Measurements from ENCODE around the gene SIGLEC9.

DNA sequence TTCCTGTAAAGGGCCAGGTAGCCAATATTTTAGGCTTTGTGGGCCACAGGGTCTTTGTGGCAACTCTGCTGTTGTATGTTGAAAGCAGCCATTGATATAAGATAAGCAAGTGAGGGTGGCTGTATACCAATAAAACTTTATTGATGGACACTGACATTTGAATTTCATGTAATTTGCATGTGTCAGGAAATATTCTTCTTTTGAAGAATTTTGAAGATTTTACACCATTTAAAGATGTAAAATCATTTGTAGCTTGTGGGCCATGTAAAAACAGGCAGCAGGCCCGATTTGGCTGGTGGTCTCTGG is 14.1 kb upstream of the SIGLEC9 start:
- TF ChIP-seq, protein P1, sequence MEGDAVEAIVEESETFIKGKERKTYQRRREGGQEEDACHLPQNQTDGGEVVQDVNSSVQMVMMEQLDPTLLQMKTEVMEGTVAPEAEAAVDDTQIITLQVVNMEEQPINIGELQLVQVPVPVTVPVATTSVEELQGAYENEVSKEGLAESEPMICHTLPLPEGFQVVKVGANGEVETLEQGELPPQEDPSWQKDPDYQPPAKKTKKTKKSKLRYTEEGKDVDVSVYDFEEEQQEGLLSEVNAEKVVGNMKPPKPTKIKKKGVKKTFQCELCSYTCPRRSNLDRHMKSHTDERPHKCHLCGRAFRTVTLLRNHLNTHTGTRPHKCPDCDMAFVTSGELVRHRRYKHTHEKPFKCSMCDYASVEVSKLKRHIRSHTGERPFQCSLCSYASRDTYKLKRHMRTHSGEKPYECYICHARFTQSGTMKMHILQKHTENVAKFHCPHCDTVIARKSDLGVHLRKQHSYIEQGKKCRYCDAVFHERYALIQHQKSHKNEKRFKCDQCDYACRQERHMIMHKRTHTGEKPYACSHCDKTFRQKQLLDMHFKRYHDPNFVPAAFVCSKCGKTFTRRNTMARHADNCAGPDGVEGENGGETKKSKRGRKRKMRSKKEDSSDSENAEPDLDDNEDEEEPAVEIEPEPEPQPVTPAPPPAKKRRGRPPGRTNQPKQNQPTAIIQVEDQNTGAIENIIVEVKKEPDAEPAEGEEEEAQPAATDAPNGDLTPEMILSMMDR (IDR thresholded peaks at IDR 0.05; ENCODE audit: control extremely low read depth in 1 of 3, insufficient read depth in 1 of 3, low read depth in 1 of 3, low read length in 3 of 3) = no peak
- TF ChIP-seq POLR2A (IDR thresholded peaks at IDR 0.05; ENCODE audit: control extremely low read depth in 1 of 2, low read depth in 2 of 2, low read length in 2 of 2) (no peak), CREB1 (IDR thresholded peaks at IDR 0.05) (no peak), BACH1 (IDR thresholded peaks at IDR 0.05; ENCODE audit: low read length) (no peak), EP300 (IDR thresholded peaks at IDR 0.05; ENCODE audit: borderline replicate concordance in 1 of 2, low read depth in 2 of 2, low read length in 2 of 2) (no peak), SUZ12 (IDR thresholded peaks at IDR 0.05; ENCODE audit: low read length) (no peak), YY1 (IDR thresholded peaks at IDR 0.05; ENCODE audit: low read depth, low read length) (no peak), SIN3A (conservative IDR thresholded peaks at IDR 0.05 in 1 of 2, IDR thresholded peaks at IDR 0.05 in 1 of 2; ENCODE audit: low read depth in 1 of 2, low read length in 2 of 2) (no peak), POLR2AphosphoS5 (IDR thresholded peaks at IDR 0.05; ENCODE audit: low read depth, low read length) (no peak), BRCA1 (IDR thresholded peaks at IDR 0.05; ENCODE audit: low read depth, low read length) (no peak), EZH2 (IDR thresholded peaks at IDR 0.05; ENCODE audit: low read depth, low read length, severe bottlenecking) (no peak), RFX5 (IDR thresholded peaks at IDR 0.05; ENCODE audit: borderline replicate concordance, low read depth, low read length) (no peak), GABPA (IDR thresholded peaks at IDR 0.05; ENCODE audit: borderline replicate concordance, insufficient read depth, low read length) (no peak), SAP30 (IDR thresholded peaks at IDR 0.05; ENCODE audit: insufficient read depth, insufficient replicate concordance, low read length) (no peak)

All from H1 (cell line).